ENCODE results near the gene STK35.

STK35 gene

GRCh38 chr20:2162823-2163166, 61.2 kb downstream of the STK35 start:
- POLR2A ChIA-PET: no interaction called here
- DNase-seq (ENCODE audit: extremely low spot score): no peak
- TF ChIP-seq ARNT (IDR thresholded peaks at IDR 0.05) (no peak), HDGF (IDR thresholded peaks at IDR 0.05; ENCODE audit: borderline replicate concordance) (no peak), NFRKB (IDR thresholded peaks at IDR 0.05) (no peak), FOXA1 (IDR thresholded peaks at IDR 0.05) (no peak), LEF1 (IDR thresholded peaks at IDR 0.05; ENCODE audit: borderline replicate concordance) (no peak), SUZ12 (IDR thresholded peaks at IDR 0.05) (no peak), FOXK2 (IDR thresholded peaks at IDR 0.05) (no peak), FOXM1 (IDR thresholded peaks at IDR 0.05; ENCODE audit: borderline replicate concordance) (no peak), ELF4 (IDR thresholded peaks at IDR 0.05) (no peak), ZNF384 (IDR thresholded peaks at IDR 0.05) (no peak), PKNOX1 (IDR thresholded peaks at IDR 0.05) (no peak), SP1 (IDR thresholded peaks at IDR 0.05) (no peak), BHLHE40 (IDR thresholded peaks at IDR 0.05; ENCODE audit: borderline replicate concordance) (no peak), TARDBP (IDR thresholded peaks at IDR 0.05) (no peak), CTBP1 (IDR thresholded peaks at IDR 0.05; ENCODE audit: borderline replicate concordance) (no peak), L3MBTL2 (conservative IDR thresholded peaks at IDR 0.05) (no peak)
- CTCF ChIA-PET: no interaction called here

GRCh38 chr20:2163312-2163711, 61.7 kb downstream of the STK35 start:
- POLR2A ChIA-PET: no interaction called here
- no peak for DNase-seq (ENCODE audit: extremely low spot score)
- TF ChIP-seq HDGF (IDR thresholded peaks at IDR 0.05; ENCODE audit: borderline replicate concordance) (no peak), ZNF384 (IDR thresholded peaks at IDR 0.05) (no peak), LEF1 (IDR thresholded peaks at IDR 0.05; ENCODE audit: borderline replicate concordance) (no peak), FOXK2 (IDR thresholded peaks at IDR 0.05) (no peak), PKNOX1 (IDR thresholded peaks at IDR 0.05) (no peak), FOXA1 (IDR thresholded peaks at IDR 0.05) (no peak), SP1 (IDR thresholded peaks at IDR 0.05) (no peak), ELF4 (IDR thresholded peaks at IDR 0.05) (no peak), CTBP1 (IDR thresholded peaks at IDR 0.05; ENCODE audit: borderline replicate concordance) (no peak), ARNT (IDR thresholded peaks at IDR 0.05) (no peak), FOXM1 (IDR thresholded peaks at IDR 0.05; ENCODE audit: borderline replicate concordance) (no peak)
- CTCF ChIA-PET: no interaction called here

GRCh38 chr20:2163757-2164156, 62.1 kb downstream of the STK35 start:
- POLR2A ChIA-PET: interaction anchor here (0.6 kb wide), 1 partner anchor 387 kb away, joined by 3 read pairs; no protein-coding TSS in a partner anchor
- TF ChIP-seq CTBP1 (IDR thresholded peaks at IDR 0.05; ENCODE audit: borderline replicate concordance) (no peak), ZNF384 (IDR thresholded peaks at IDR 0.05) (no peak), FOXM1 (IDR thresholded peaks at IDR 0.05; ENCODE audit: borderline replicate concordance) (no peak), LEF1 (IDR thresholded peaks at IDR 0.05; ENCODE audit: borderline replicate concordance) (no peak), FOXK2 (IDR thresholded peaks at IDR 0.05) (no peak), PKNOX1 (IDR thresholded peaks at IDR 0.05) (no peak), NFRKB (IDR thresholded peaks at IDR 0.05) (no peak), HDGF (IDR thresholded peaks at IDR 0.05; ENCODE audit: borderline replicate concordance) (no peak), BHLHE40 (IDR thresholded peaks at IDR 0.05; ENCODE audit: borderline replicate concordance) (no peak), SP1 (IDR thresholded peaks at IDR 0.05) (no peak), L3MBTL2 (conservative IDR thresholded peaks at IDR 0.05) (no peak), ELF4 (IDR thresholded peaks at IDR 0.05) (no peak), SUZ12 (IDR thresholded peaks at IDR 0.05) (no peak), FOXA1 (IDR thresholded peaks at IDR 0.05) (no peak), TARDBP (IDR thresholded peaks at IDR 0.05) (no peak), ARNT (IDR thresholded peaks at IDR 0.05) (no peak)
- DNase-seq (ENCODE audit: extremely low spot score): no peak
- CTCF ChIA-PET: no interaction called here

GRCh38 chr20:2164421-2164820, 62.8 kb downstream of the STK35 start:
- TF ChIP-seq HDGF (IDR thresholded peaks at IDR 0.05; ENCODE audit: borderline replicate concordance): no peak
- no peak for TF ChIP-seq FOXK2 (IDR thresholded peaks at IDR 0.05)
- TF ChIP-seq L3MBTL2 (conservative IDR thresholded peaks at IDR 0.05): no peak
- TF ChIP-seq PKNOX1 (IDR thresholded peaks at IDR 0.05): no peak
- no peak for TF ChIP-seq ARNT (IDR thresholded peaks at IDR 0.05)
- no peak for TF ChIP-seq SP1 (IDR thresholded peaks at IDR 0.05)
- TF ChIP-seq SUZ12 (IDR thresholded peaks at IDR 0.05): no peak
- TF ChIP-seq ELF4 (IDR thresholded peaks at IDR 0.05): no peak
- no peak for TF ChIP-seq BHLHE40 (IDR thresholded peaks at IDR 0.05; ENCODE audit: borderline replicate concordance)
- no peak for TF ChIP-seq FOXM1 (IDR thresholded peaks at IDR 0.05; ENCODE audit: borderline replicate concordance)
- no peak for TF ChIP-seq NFRKB (IDR thresholded peaks at IDR 0.05)
- no peak for TF ChIP-seq LEF1 (IDR thresholded peaks at IDR 0.05; ENCODE audit: borderline replicate concordance)
- TF ChIP-seq CTBP1 (IDR thresholded peaks at IDR 0.05; ENCODE audit: borderline replicate concordance): no peak
- ChIA-PET POLR2A (interaction anchor here (0.6 kb wide), 1 partner anchor 388 kb away, joined by 3 read pairs; no protein-coding TSS in a partner anchor), CTCF (no interaction called here)
- no peak for DNase-seq (ENCODE audit: extremely low spot score)

GRCh38 chr20:2164966-2165365, 63.3 kb downstream of the STK35 start:
- no peak for TF ChIP-seq FOXA1 (IDR thresholded peaks at IDR 0.05)
- no peak for TF ChIP-seq ZNF384 (IDR thresholded peaks at IDR 0.05)
- no peak for TF ChIP-seq FOXK2 (IDR thresholded peaks at IDR 0.05)
- TF ChIP-seq BHLHE40 (IDR thresholded peaks at IDR 0.05; ENCODE audit: borderline replicate concordance): no peak
- TF ChIP-seq TARDBP (IDR thresholded peaks at IDR 0.05): no peak
- TF ChIP-seq NFRKB (IDR thresholded peaks at IDR 0.05): no peak
- TF ChIP-seq SP1 (IDR thresholded peaks at IDR 0.05): no peak
- no peak for TF ChIP-seq FOXM1 (IDR thresholded peaks at IDR 0.05; ENCODE audit: borderline replicate concordance)
- no peak for TF ChIP-seq ELF4 (IDR thresholded peaks at IDR 0.05)
- no peak for TF ChIP-seq SUZ12 (IDR thresholded peaks at IDR 0.05)
- TF ChIP-seq PKNOX1 (IDR thresholded peaks at IDR 0.05): no peak
- no peak for TF ChIP-seq CTBP1 (IDR thresholded peaks at IDR 0.05; ENCODE audit: borderline replicate concordance)
- no peak for TF ChIP-seq ARNT (IDR thresholded peaks at IDR 0.05)
- POLR2A ChIA-PET: no interaction called here
- CTCF ChIA-PET: no interaction called here
- DNase-seq (ENCODE audit: extremely low spot score): no peak

Measured in HEK293T (cell line).